Spleen (tissue), 11 donors: ENCODE results near the gene IFIT2. TPM values are rescaled to one million over a fixed set of nuclear protein-coding genes. Genes with fewer than 3 reads are reported as not detected.
A peak's percentile ranks its signal among the peaks of the same experiment; 100 is the strongest.

Experiments used
- DNase-seq: peaks from one replicate; pipeline ENCODE4 v3.0.0-alpha.2; 2020
- H3K27ac ChIP-seq, 8 donors: fragments of 200-600 bp; sonication (generic) in 7 of 8; 1 replicate in 4 of 8; 2 replicates in 4 of 8; pipeline versions ENCODE4 v1.5.0 to v1.8.0; 2016 to 2021; ENCODE audit warnings: inconsistent platforms in 4 of 8, mild to moderate bottlenecking in 4 of 8, moderate library complexity in 1 of 8
- H3K27me3 ChIP-seq, 7 donors: fragments of 200-600 bp; sonication (generic) in 6 of 7; replicated peaks in 1 of 7; 1 replicate in 4 of 7; 2 replicates in 3 of 7; pipeline versions ENCODE4 v1.5.0 to v1.8.0; 2016 to 2021; ENCODE audit warnings: inconsistent platforms in 3 of 7, mild to moderate bottlenecking in 1 of 7
- H3K36me3 ChIP-seq, 6 donors: fragments of 200-600 bp; sonication (generic) in 5 of 6; 1 replicate in 4 of 6; 2 replicates in 2 of 6; pipeline versions ENCODE4 v1.5.0 to v1.8.0; 2016 to 2021; ENCODE audit warnings: inconsistent platforms in 2 of 6
- H3K4me1 ChIP-seq, 6 donors: fragments of 200-600 bp; sonication (generic) in 5 of 6; 1 replicate in 3 of 6; 2 replicates in 3 of 6; pipeline versions ENCODE4 v1.5.0 to v1.8.0; 2016 to 2021; ENCODE audit warnings: inconsistent platforms in 3 of 6
- H3K4me3 ChIP-seq, 8 donors: fragments of 200-600 bp; sonication (generic) in 7 of 8; 1 replicate in 4 of 8; 2 replicates in 4 of 8; pipeline versions ENCODE4 v1.5.0 to v1.8.0; 2016 to 2021; ENCODE audit warnings: inconsistent platforms in 4 of 8, mild to moderate bottlenecking in 4 of 8, moderate library complexity in 2 of 8
- H3K9me3 ChIP-seq, 8 donors: fragments of 200-600 bp; sonication (generic) in 7 of 8; 1 replicate in 4 of 8; 2 replicates in 4 of 8; pipeline versions ENCODE4 v1.5.0 to v1.8.0; 2016 to 2021; ENCODE audit warnings: inconsistent platforms in 4 of 8
- CTCF ChIP-seq, 11 experiments: fragments of 200-600 bp in 7 of 11; fragments of 450-650 bp in 4 of 11; sonication (generic) in 4 of 11; IDR thresholded peaks in 8 of 11; conservative IDR thresholded peaks in 3 of 11; 1 replicate in 7 of 11; 2 replicates in 4 of 11; pipeline versions ENCODE4 v1.4.0 to v1.8.0; 2016 to 2021; ENCODE audit warnings: antibody characterized with exemption in 11 of 11, inconsistent platforms in 4 of 11, mild to moderate bottlenecking in 1 of 11
- POLR2A ChIP-seq, 3 donors: fragments of 450-650 bp; IDR thresholded peaks; one replicate each; pipeline ENCODE4 v1.5.1; 2017; ENCODE audit warnings: antibody characterized with exemption in 3 of 3, mild to moderate bottlenecking in 1 of 3
- POLR2AphosphoS5 ChIP-seq, 3 donors: sonication (generic); formaldehyde crosslinking; IDR thresholded peaks; one replicate each; pipeline ENCODE4 v1.5.1; 2017; ENCODE audit warnings: antibody characterized with exemption in 3 of 3
- WGBS, 5 donors: extraction: QIAGEN DNeasy Blood & Tissue Kit in 3 of 5; methylation state at CpG; one replicate each; pipeline versions ENCODE4 v1.1.5 to v1.1.7; 2013 to 2018; 5-methylcytosine and 5-hydroxymethylcytosine counted together
- intact Hi-C: fragments of 100-400 bp; cut with DNase I; formaldehyde crosslinking; loops from one replicate; pipeline ENCODE4 v1.15.0; 2023; ENCODE audit warnings: low total_unique reads
- polyA plus RNA-seq, 3 donors: library from polyadenylated mRNA; stranded (reverse); fragments of 200-250 nt; gene quantifications; one replicate each; pipeline ENCODE4 v1.2.1, GENCODE V29; 2013
- total RNA-seq, 7 donors: library from RNA; depleted of rRNA in 3 of 7; stranded (reverse); fragments of >200 nt in 3 of 7; fragmentation: NEBNext Ultra II Directional in 4 of 7; extraction: Animal tissue kit (Norgen Biotek cat#: 25700) in 4 of 7; gene quantifications; one replicate each; pipeline versions ENCODE4 v1.1.0 to v1.2.1, GENCODE V29; 2016 to 2021
- donor health status: healthy with polysubstance abuse.
- donor health status: DM: no; HTN: no; CAD: no; lungs with moderate emphysema.
- donor health status: DM: no; HTN: no; CAD: no.
- donor health status: Bipolar disorder and iron deficiency.
- donor health status: healthy.
- donor health status: DM: no; HTN: no; CAD: no.
- donor health status: DM: yes; HTN: yes; CAD: no.

The IFIT2 gene
- total and polyA plus RNA-seq, 10 donors: 6.1 to 22.2 (median 15.9) TPM

- Histone ChIP-seq H3K9me3 (peaks cover 0 to 14% (median 7%) of the 10 kb centered on the region in 8 donors), H3K36me3 (no peaks in the 10 kb centered on the region), H3K27ac (peak overlapping the region; percentile 60 to 90 (median 82)), H3K4me3 (peak overlapping the region in 1 of 8 donors; percentile 37), H3K27me3 (no peaks in the 10 kb centered on the region), H3K4me1 (peaks cover 10 to 36% (median 23%) of the 10 kb centered on the region in 6 donors)
- no peak for DNase-seq
- TF ChIP-seq CTCF (IDR thresholded peaks at IDR 0.05 in 8 of 11, conservative IDR thresholded peaks at IDR 0.05 in 3 of 11): no peak
- TF ChIP-seq POLR2A (IDR thresholded peaks at IDR 0.05): no peak
- WGBS, 5 donors: 11 to 41% (median 17%) methylated on average over 1 of the region's 1 CpG
- intact Hi-C loops: no loop called here
Observed at GRCh38 chr10:89295597-89295996, 6.2 kb upstream of the IFIT2 start.

GRCh38 chr10:89296220-89296648, 5.6 kb upstream of the IFIT2 start:
- intact Hi-C loops: no loop called here
- H3K9me3 ChIP-seq: peaks cover 0 to 14% (median 7%) of the 10 kb centered on the region in 8 donors
- peak in 1 of 3 donors; percentile 8 for TF ChIP-seq POLR2AphosphoS5 (IDR thresholded peaks at IDR 0.05)
- TF ChIP-seq POLR2A (IDR thresholded peaks at IDR 0.05): no peak
- no peaks in the 10 kb centered on the region for H3K36me3 ChIP-seq
- H3K27ac ChIP-seq: peak overlapping the region; percentile 60 to 90 (median 82)
- H3K27me3 ChIP-seq: no peaks in the 10 kb centered on the region
- peak overlapping the region in 1 of 8 donors; percentile 37 for H3K4me3 ChIP-seq
- DNase-seq: no peak
- peaks cover 13 to 43% (median 29%) of the 10 kb centered on the region in 6 donors for H3K4me1 ChIP-seq
- WGBS, 5 donors: 25 to 55% (median 39%) methylated on average over 5 of the region's 5 CpGs

GRCh38 chr10:89297356-89297755, 4.5 kb upstream of the IFIT2 start:
- Histone ChIP-seq H3K9me3 (peaks cover 0 to 14% (median 7%) of the 10 kb centered on the region in 8 donors), H3K4me3 (no peak overlapping the region), H3K27me3 (no peaks in the 10 kb centered on the region), H3K27ac (peak overlapping the region in 4 of 8 donors; percentile 82 to 90 (median 88)), H3K4me1 (peaks cover 13 to 52% (median 33%) of the 10 kb centered on the region in 6 donors), H3K36me3 (no peaks in the 10 kb centered on the region)
- DNase-seq: no peak
- WGBS, 5 donors: 96 to 98% (median 96%) methylated on average over 4 of the region's 4 CpGs
- intact Hi-C loops: no loop called here
- no peak for TF ChIP-seq POLR2AphosphoS5 (IDR thresholded peaks at IDR 0.05)
- no peak for TF ChIP-seq POLR2A (IDR thresholded peaks at IDR 0.05)
- no peak for TF ChIP-seq CTCF (IDR thresholded peaks at IDR 0.05 in 8 of 11, conservative IDR thresholded peaks at IDR 0.05 in 3 of 11)

- no peak overlapping the region for H3K4me3 ChIP-seq
- no peaks in the 10 kb centered on the region for H3K27me3 ChIP-seq
- no peaks in the 10 kb centered on the region for H3K36me3 ChIP-seq
- 87 to 100% (median 93%) methylated on average over 1 to 5 of the region's 5 CpGs for WGBS, 5 donors
- DNase-seq: no peak
- H3K4me1 ChIP-seq: peaks cover 13 to 56% (median 38%) of the 10 kb centered on the region in 6 donors
- H3K9me3 ChIP-seq: peaks cover 0 to 14% (median 7%) of the 10 kb centered on the region in 8 donors
- no peak for TF ChIP-seq CTCF (IDR thresholded peaks at IDR 0.05 in 8 of 11, conservative IDR thresholded peaks at IDR 0.05 in 3 of 11)
- TF ChIP-seq POLR2A (IDR thresholded peaks at IDR 0.05): no peak
- TF ChIP-seq POLR2AphosphoS5 (IDR thresholded peaks at IDR 0.05): no peak
- intact Hi-C loops: no loop called here
- peak overlapping the region in 2 of 8 donors; percentile 87 to 90 for H3K27ac ChIP-seq
Observed at GRCh38 chr10:89297791-89298190, 4.1 kb upstream of the IFIT2 start.
